H9 (cell line): ENCODE results near the gene USP12. TPM values are rescaled to one million over a fixed set of nuclear protein-coding genes. Genes with fewer than 3 reads are reported as not detected.

Experiments
- DNase-seq: peaks from one replicate; pipeline ENCODE4 v3.0.0-alpha.2; 2017
- H2AFZ ChIP-seq: one replicate; pipeline ENCODE4 v1.6.1; 2013; ENCODE audit warnings: mild to moderate bottlenecking, low read length, control low read depth, moderate library complexity
- H2AK5ac ChIP-seq: 2 replicates; pipeline ENCODE4 v1.6.1; 2013; ENCODE audit warnings: low read length, control low read depth, mixed read lengths; ENCODE audit not compliant: insufficient read length
- H2BK120ac ChIP-seq: one replicate; pipeline ENCODE4 v1.6.1; 2013; ENCODE audit warnings: low read depth, mild to moderate bottlenecking, low read length, control low read depth, inconsistent platforms; ENCODE audit not compliant: poor library complexity, severe bottlenecking
- H2BK12ac ChIP-seq: 2 replicates; pipeline ENCODE4 v1.6.1; 2013; ENCODE audit warnings: low read length, control low read depth, mixed read lengths, low read depth; ENCODE audit not compliant: insufficient read length
- H2BK15ac ChIP-seq: 2 replicates; pipeline ENCODE4 v1.6.1; 2013; ENCODE audit warnings: low read depth, low read length, control low read depth
- H2BK20ac ChIP-seq: one replicate; pipeline ENCODE4 v1.6.1; 2013; ENCODE audit warnings: low read depth, mild to moderate bottlenecking, low read length, control low read depth, inconsistent platforms; ENCODE audit not compliant: poor library complexity, severe bottlenecking
- H2BK5ac ChIP-seq: 2 replicates; pipeline ENCODE4 v1.6.1; 2013; ENCODE audit warnings: low read length, control low read depth, mixed read lengths; ENCODE audit not compliant: insufficient read length
- H3K14ac ChIP-seq: 2 replicates; pipeline ENCODE4 v1.6.1; 2013; ENCODE audit warnings: low read length, control low read depth; ENCODE audit not compliant: insufficient read depth
- H3K18ac ChIP-seq: 2 replicates; pipeline ENCODE4 v1.6.1; 2013; ENCODE audit warnings: low read depth, mild to moderate bottlenecking, mixed read lengths, low read length, control low read depth; ENCODE audit not compliant: insufficient read length
- H3K23ac ChIP-seq: 2 replicates; pipeline ENCODE4 v1.6.1; 2013; ENCODE audit warnings: low read length, control low read depth, mixed read lengths, low read depth; ENCODE audit not compliant: insufficient read length
- H3K23me2 ChIP-seq: 2 replicates; pipeline ENCODE4 v1.6.1; 2013; ENCODE audit warnings: low read depth, mild to moderate bottlenecking, mixed read lengths, low read length, control low read depth; ENCODE audit not compliant: insufficient read length, poor library complexity, severe bottlenecking
- H3K27ac ChIP-seq: 2 replicates; pipeline ENCODE4 v1.5.1; 2013; ENCODE audit warnings: low read length, control low read depth, mixed read lengths, low read depth; ENCODE audit not compliant: insufficient read length
- H3K27me3 ChIP-seq: 2 replicates; pipeline ENCODE4 v1.6.1; 2013; ENCODE audit warnings: low read length, control low read depth, inconsistent platforms; ENCODE audit not compliant: insufficient read depth
- H3K4ac ChIP-seq: 2 replicates; pipeline ENCODE4 v1.6.1; 2013; ENCODE audit warnings: low read depth, mild to moderate bottlenecking, control low read depth, inconsistent platforms, low read length, moderate library complexity
- H3K4me1 ChIP-seq: 2 replicates; pipeline ENCODE4 v1.6.1; 2013; ENCODE audit warnings: low read length, control low read depth, inconsistent platforms; ENCODE audit not compliant: insufficient read depth
- H3K4me2 ChIP-seq: 2 replicates; pipeline ENCODE4 v1.6.1; 2013; ENCODE audit warnings: low read length, control low read depth, mixed read lengths; ENCODE audit not compliant: insufficient read length, insufficient read depth
- H3K56ac ChIP-seq: 2 replicates; pipeline ENCODE4 v1.6.1; 2013; ENCODE audit warnings: low read depth, mild to moderate bottlenecking, mixed read lengths, low read length, control low read depth; ENCODE audit not compliant: insufficient read length
- H3K79me1 ChIP-seq: 2 replicates; pipeline ENCODE4 v1.6.1; 2013; ENCODE audit warnings: low read depth, mild to moderate bottlenecking, moderate library complexity, low read length, control low read depth, inconsistent platforms; ENCODE audit not compliant: insufficient read depth, poor library complexity, severe bottlenecking
- H3K79me2 ChIP-seq: 2 replicates; pipeline ENCODE4 v1.6.1; 2013; ENCODE audit warnings: low read length, control low read depth, inconsistent platforms; ENCODE audit not compliant: insufficient read depth
- H3K9ac ChIP-seq: 2 replicates; pipeline ENCODE4 v1.6.1; 2013; ENCODE audit warnings: low read length, control low read depth, mixed read lengths; ENCODE audit not compliant: insufficient read length; ENCODE audit errors: extremely low read depth
- H3K9me3 ChIP-seq: one replicate; pipeline ENCODE4 v1.6.1; 2013; ENCODE audit warnings: low read depth, low read length, inconsistent platforms; ENCODE audit not compliant: control insufficient read depth
- H3T11ph ChIP-seq: one replicate; pipeline ENCODE4 v1.6.1; 2013; ENCODE audit warnings: mild to moderate bottlenecking, low read length, control low read depth, inconsistent platforms
- H4K20me1 ChIP-seq: one replicate; pipeline ENCODE4 v1.6.1; 2013; ENCODE audit not compliant: control insufficient read depth, insufficient read length, insufficient read depth
- H4K5ac ChIP-seq: 2 replicates; pipeline ENCODE4 v1.6.1; 2013; ENCODE audit warnings: low read depth, mild to moderate bottlenecking, mixed read lengths, low read length, control low read depth; ENCODE audit not compliant: insufficient read length
- H4K8ac ChIP-seq: replicated peaks from 2 replicates; pipeline ENCODE4 v1.6.1; 2013; ENCODE audit warnings: low read length, control low read depth, mixed read lengths, low read depth; ENCODE audit not compliant: insufficient read length
- H4K91ac ChIP-seq: 2 replicates; pipeline ENCODE4 v1.6.1; 2013; ENCODE audit warnings: low read depth, mild to moderate bottlenecking, moderate library complexity, mixed read lengths, low read length, control low read depth; ENCODE audit not compliant: insufficient read length
- H3K27ac Mint-ChIP-seq, 3 experiments: 2 replicates in 2 of 3; 3 replicates in 1 of 3; pipeline ENCODE4 v1.8.0; 2020 to 2021; ENCODE audit warnings: mixed read lengths in 3 of 3, mild to moderate bottlenecking in 1 of 3, moderate library complexity in 1 of 3
- H3K27me3 Mint-ChIP-seq: 2 replicates; pipeline ENCODE4 v1.8.0; 2021; ENCODE audit warnings: low read depth, mild to moderate bottlenecking, moderate library complexity, mixed read lengths
- H3K36me3 Mint-ChIP-seq, 3 experiments: 2 replicates in 2 of 3; 3 replicates in 1 of 3; pipeline ENCODE4 v1.8.0; 2020 to 2021; ENCODE audit warnings: low read depth in 3 of 3, mixed read lengths in 3 of 3; ENCODE audit not compliant: insufficient read depth in 1 of 3
- H3K4me1 Mint-ChIP-seq, 2 experiments: 2 replicates each; pipeline ENCODE4 v1.8.0; 2020; ENCODE audit warnings: mixed read lengths in 2 of 2
- H3K4me3 Mint-ChIP-seq, 2 experiments: 2 replicates in 1 of 2; 3 replicates in 1 of 2; pipeline ENCODE4 v1.8.0; 2020 to 2021; ENCODE audit warnings: mild to moderate bottlenecking in 2 of 2, mixed read lengths in 2 of 2, moderate library complexity in 1 of 2
- H3K9me3 Mint-ChIP-seq, 2 experiments: 2 replicates in 1 of 2; 3 replicates in 1 of 2; pipeline ENCODE4 v1.8.0; 2020; ENCODE audit warnings: mild to moderate bottlenecking in 2 of 2, mixed read lengths in 2 of 2, moderate library complexity in 1 of 2
- WGBS: extraction: QIAGEN DNeasy Blood & Tissue Kit; methylation state at CpG from one replicate; pipeline ENCODE4 v1.1.7; 2013; ENCODE audit warnings: missing lambda C conversion rate, low lambda C conversion rate, mixed read lengths; ENCODE audit not compliant: insufficient read length; ENCODE audit errors: extremely low coverage; 5-methylcytosine and 5-hydroxymethylcytosine counted together
- total RNA-seq: library from RNA; stranded (reverse); gene quantifications from 2 replicates; pipeline ENCODE4 v1.2.1, GENCODE V29; 2021
- TF ChIP-seq, protein P1 (sequence below): fragments of 200-600 bp; sonication (generic); conservative IDR thresholded peaks from 3 replicates; pipeline ENCODE4 v1.8.0; 2021; ENCODE audit warnings: antibody characterized with exemption, mild to moderate bottlenecking

The USP12 gene
- total RNA-seq, 1 experiment from 2014 or later, result 24.8 TPM

DNA sequence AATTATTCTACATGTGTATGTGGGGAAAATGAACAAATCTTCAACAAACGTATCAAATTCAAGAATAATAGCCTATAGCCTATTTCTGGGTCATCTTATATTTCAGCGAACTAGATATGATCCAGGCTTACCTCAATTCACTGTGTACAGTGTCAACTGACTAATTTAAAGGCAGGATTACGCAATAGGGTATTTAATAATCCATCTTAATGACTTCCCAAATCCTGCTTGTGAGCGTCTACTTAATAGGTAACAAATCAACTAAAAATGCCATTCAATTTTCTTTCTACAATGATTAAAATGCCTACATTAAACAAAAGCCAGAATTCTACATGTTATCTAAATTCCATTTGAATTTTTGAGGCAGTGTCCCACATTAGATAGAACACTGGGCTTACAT is 67.0 kb downstream of the USP12 start:
- no peaks in the 10 kb centered on the region; the same call in 1 of the 2 replicates for H3K79me2 ChIP-seq
- WGBS, result no CpG with 5 or more reads among the region's 4 CpGs
- no peak overlapping the region for H2BK120ac ChIP-seq
- Mint-ChIP-seq H3K36me3 (peaks cover 2 to 16% (median 8%) of the 10 kb centered on the region in 3 experiments; a peak in 4 of 7 replicates), H3K4me1 (no peaks in the 10 kb centered on the region; a peak in 1 of 4 replicates), H3K9me3 (no peaks in the 10 kb centered on the region; a peak in 1 of 5 replicates), H3K27me3 (no peaks in the 10 kb centered on the region), H3K27ac (no peak overlapping the region), H3K4me3 (no peak overlapping the region)
- no peak overlapping the region for H2BK12ac ChIP-seq
- DNase-seq, result no peak
- H3K79me1 ChIP-seq, result peaks cover 3% of the 10 kb centered on the region
- H3K27ac ChIP-seq, result no peak overlapping the region
- H3K56ac ChIP-seq, result no peak overlapping the region
- H3T11ph ChIP-seq, result no peak overlapping the region
- no peaks in the 10 kb centered on the region for H3K4me1 ChIP-seq
- no peak overlapping the region for H3K18ac ChIP-seq
- H2BK5ac ChIP-seq, result no peak overlapping the region
- no peak overlapping the region for H3K9ac ChIP-seq
- no peaks in the 10 kb centered on the region for H4K20me1 ChIP-seq
- H4K8ac ChIP-seq, result no peak overlapping the region
- H3K23ac ChIP-seq, result no peak overlapping the region
- H2AK5ac ChIP-seq, result no peak overlapping the region
- H2BK20ac ChIP-seq, result no peak overlapping the region
- H3K23me2 ChIP-seq, result no peaks in the 10 kb centered on the region
- no peaks in the 10 kb centered on the region for H3K9me3 ChIP-seq
- TF ChIP-seq, protein P1, sequence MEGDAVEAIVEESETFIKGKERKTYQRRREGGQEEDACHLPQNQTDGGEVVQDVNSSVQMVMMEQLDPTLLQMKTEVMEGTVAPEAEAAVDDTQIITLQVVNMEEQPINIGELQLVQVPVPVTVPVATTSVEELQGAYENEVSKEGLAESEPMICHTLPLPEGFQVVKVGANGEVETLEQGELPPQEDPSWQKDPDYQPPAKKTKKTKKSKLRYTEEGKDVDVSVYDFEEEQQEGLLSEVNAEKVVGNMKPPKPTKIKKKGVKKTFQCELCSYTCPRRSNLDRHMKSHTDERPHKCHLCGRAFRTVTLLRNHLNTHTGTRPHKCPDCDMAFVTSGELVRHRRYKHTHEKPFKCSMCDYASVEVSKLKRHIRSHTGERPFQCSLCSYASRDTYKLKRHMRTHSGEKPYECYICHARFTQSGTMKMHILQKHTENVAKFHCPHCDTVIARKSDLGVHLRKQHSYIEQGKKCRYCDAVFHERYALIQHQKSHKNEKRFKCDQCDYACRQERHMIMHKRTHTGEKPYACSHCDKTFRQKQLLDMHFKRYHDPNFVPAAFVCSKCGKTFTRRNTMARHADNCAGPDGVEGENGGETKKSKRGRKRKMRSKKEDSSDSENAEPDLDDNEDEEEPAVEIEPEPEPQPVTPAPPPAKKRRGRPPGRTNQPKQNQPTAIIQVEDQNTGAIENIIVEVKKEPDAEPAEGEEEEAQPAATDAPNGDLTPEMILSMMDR, result no peak
- no peak overlapping the region for H3K14ac ChIP-seq
- H3K4ac ChIP-seq, result no peak overlapping the region
- H3K4me2 ChIP-seq, result no peak overlapping the region
- H2AFZ ChIP-seq, result no peak overlapping the region
- H4K5ac ChIP-seq, result no peak overlapping the region
- H3K27me3 ChIP-seq, result no peaks in the 10 kb centered on the region
- H2BK15ac ChIP-seq, result no peak overlapping the region
- H4K91ac ChIP-seq, result no peak overlapping the region
